ENCODE measurements around the gene KRTAP5-8.
"Not testable (repeated sequence)": the region's sequence is repeated elsewhere in the genome, so short reads cannot be mapped to it uniquely, and the experiment has no call there.

KRTAP5-8 gene

DNA sequence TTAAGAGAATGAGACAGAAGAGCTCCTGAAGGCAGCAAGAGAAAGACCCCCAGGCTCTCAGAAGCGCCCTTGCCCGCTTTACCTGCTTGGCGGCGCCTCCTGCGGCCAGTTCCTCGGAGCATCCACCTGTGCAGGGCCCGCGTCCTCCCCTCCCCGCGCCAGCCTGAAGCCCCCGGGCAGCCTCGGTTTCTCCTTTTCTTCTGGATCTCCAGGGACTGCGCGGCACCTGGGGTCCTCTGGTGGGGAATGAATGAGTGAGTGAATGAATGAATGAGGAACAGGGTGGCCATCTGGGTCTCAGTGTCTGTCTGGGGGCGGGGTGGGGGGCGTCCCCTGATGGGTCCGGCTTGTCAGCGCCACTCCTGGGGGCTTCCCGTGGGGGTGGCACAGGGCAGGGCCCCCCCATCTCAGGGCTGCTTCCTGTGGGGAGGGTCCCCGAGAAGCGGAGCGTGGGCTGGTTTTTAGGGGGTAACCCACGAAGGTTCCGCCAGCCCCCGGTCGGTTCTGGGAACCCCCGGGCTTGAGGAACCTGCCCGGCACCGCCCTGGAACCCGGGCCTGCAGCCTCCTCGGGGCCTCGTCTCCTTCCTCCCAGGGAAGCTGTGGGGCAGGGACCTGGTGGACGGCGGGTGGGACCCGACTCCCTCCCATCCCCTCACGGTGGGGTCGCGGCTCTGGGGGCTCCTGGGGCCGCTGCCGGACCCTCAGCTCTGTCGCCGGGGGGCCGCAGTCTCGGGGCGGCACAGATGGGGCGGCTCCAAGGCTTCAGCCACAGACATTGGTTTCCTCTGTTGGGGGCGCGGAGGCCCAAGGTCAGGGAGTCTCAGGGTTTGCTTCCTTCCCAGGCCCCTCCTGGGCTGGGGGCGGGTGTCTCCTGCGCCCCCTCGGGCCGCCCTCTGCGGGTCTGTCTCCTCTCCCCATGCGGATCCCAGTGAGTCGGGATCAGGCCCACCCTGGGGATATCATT, 19.0 kb upstream of the KRTAP5-8 start:
- no peak for DNase-seq

- no peak for DNase-seq
Observed at GRCh38 chr11:71519546-71519945, 18.3 kb upstream of the KRTAP5-8 start.

- no peak for DNase-seq
Observed at GRCh38 chr11:71525188-71525937, 12.5 kb upstream of the KRTAP5-8 start.

GRCh38 chr11:71525938-71526495, 11.8 kb upstream of the KRTAP5-8 start:
- DNase-seq = no peak

GRCh38 chr11:71526796-71527575, 10.8 kb upstream of the KRTAP5-8 start, which contains the start of gene KRTAP5-7:
KRTAP5-7 (plus strand) TSS chr11:71527267; CDS start chr11:71527301, 34 bp downstream.
- not testable (repeated sequence) for DNase-seq

GRCh38 chr11:71527576-71528210, 10.1 kb upstream of the KRTAP5-8 start:
- DNase-seq = no peak

DNA sequence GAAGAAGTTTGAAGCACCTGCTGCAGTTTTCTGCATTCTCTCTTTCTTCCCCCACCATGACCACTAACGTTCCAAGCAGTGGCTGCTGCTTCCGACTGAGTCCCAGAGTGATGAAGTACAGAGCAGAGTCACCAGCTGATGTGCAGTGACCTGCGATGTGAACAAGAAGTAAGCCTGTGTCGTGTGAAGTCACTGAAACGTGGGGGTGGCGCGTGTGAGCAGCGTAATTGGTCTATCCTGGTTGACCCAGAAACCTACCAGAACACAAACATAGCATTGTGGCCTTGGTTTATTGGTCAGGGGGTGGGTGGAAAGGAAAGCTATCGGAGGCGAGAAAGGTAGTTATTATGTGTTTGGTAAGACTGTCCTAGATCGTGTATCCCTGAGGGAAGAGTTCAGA, 7.2 kb upstream of the KRTAP5-8 start:
- no peak for DNase-seq

DNA sequence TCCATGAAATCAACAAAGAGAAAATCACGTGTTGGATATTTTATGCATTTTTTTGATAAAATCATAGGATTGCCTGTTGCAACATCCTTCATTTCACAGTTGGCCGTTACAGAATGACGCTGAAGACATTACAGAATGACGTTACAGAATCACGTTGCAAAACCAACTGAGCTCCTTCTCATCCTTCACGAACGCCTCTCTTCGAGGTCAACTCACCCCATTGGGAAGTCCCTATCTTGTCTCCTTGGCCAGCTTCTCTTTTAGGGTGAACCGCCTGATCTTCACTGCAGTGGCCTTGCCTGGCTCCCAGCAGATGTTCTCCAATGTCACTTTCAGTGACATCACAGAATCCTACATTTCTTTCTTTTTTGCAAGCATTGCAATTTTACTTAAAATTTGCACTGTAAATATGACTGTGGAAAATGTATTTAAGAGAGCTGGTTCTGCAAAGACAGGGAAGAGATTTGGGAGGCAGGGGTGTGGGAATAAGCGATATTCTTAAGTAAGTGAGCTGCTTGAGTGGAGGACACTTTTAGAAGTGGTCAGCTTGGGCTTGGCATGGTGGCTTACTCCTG, 5.7 kb upstream of the KRTAP5-8 start:
- no peak for DNase-seq

DNA sequence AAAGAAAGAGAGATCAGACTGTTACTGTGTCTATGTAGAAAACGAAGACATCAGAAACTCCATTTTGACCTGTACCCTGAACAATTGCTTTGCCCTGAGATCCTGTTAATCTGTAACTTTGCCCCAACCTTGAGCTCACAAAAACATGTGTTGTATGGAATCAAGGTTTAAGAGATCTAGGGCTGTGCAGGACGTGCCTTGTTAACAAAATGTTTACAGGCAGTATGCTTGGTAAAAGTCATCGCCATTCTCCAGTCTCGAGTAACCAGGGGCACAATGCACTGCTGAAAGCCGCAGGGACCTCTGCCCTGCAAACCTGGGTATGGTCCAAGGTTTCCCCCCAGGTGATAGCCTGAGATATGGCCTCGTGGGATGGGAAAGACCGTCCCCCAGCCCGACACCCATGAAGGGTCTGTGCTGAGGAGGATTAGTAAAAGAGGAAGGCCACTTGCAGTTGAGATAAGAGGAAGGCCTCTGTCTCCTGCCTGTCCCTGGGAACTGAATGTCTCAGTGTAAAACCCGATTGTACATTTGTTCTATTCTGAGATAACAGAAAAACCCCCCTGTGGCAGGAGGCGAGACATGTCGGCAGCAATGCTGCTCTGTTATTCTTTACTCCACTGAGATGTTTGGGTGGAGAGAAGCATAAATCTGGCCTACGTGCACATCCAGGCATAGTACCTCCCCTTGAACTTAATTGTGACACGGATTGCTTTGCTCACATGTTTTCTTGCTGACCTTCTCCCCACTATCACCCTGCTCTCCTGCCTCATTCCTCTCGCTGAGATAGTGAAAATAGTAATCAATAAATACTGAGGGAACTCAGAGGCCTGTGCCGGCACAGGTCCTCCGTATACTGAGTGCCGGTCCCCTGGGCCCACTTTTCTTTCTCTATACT, 2.9 kb upstream of the KRTAP5-8 start:
- not testable (repeated sequence) for DNase-seq

DNA sequence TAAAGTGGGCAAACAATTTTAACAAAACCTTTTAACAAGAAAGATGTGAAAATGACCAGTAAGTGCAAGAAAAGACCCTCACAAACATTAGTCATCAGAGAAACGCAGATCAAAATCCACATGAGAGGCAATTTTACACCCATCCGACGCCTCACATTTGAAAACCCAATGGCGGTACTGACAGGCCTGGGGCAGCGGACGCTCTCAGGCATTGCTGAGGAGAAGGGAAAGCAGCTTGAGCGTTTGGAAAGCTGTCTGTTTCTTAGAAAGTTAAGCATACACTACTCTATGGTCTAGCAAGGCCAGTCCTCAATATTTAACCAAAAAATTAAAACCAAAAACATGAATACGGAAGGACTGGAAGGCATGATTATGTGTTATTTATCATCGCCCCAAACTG, 2.0 kb upstream of the KRTAP5-8 start:
- no peak for DNase-seq

DNA sequence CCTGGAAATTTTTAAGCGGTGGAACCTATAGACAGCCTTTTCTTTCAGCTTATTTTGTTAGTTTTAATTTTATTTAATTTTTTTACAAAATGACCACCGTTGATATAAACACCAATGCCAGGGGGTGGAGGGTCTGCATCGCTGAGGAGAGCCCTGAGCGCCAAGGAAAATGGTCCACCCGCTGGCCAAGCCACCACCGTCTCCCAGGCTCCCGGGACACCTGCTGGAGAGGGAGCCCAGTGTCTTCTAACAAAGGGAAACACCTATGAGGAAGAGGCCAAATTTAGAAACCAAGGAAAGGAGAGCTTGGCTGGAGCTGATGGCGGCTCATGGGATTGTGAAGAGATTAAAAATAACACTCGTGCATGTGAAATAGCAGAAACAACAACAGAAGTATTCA, 288 bp upstream of the KRTAP5-8 start:
- no peak for DNase-seq

DNA sequence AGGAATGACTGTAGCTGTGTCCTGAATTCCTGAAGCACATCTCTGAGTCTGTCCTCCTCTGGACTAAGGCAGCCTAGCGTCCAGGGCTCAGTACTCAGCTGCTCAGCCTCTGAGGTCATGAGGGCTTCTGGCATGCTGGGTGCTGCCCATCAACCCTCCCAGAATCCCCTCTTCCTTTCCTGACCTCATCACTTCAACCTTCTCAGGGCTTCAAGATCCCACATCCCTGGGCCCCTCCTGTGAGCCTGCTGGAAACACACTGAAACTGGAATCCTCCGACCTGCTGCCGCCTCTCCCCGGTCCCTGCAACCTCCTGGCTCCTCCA, 803 bp downstream of the KRTAP5-8 start:
- DNase-seq = no peak

DNA sequence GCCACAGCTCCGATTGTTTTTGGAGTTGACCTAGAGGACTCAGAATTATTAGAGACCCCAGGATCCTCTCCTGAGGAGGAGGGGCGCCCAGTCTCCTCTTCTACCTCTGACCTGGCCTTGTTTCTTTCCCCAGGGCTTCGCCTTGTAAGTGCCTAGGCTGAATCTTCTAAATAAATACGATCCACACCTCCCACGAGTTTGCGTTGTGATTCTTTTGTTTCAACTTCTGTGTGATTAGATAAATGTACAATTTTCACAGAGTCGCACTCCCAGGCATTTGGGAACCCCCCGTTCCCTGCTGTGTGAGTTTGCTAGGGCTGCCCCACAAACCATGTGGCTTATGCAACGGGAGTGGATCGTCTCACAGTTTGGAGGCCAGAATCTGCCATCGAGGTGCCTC, 1.2 kb downstream of the KRTAP5-8 start:
- no peak for DNase-seq

DNA sequence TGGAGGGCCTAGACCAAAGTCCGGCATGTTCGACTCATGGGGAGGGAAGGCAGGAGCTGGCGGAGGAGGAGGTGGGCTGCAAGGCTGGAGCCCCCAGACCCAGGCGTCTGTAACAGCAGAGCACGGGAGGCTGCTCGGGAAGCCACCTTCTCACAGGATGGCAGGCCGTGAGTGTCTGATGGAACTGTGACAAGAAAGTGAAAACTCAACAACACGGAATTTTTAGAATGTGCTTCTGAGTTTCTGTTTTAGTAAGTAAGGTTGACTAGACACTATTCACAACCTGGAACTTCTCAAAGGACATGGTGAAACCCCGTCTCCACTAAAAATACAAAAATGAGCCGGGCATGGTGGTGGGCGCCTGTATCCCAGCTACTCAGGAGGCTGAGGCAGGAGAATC, 2.1 kb downstream of the KRTAP5-8 start:
- DNase-seq = not testable (repeated sequence)

- DNase-seq = not testable (repeated sequence)
Observed at GRCh38 chr11:71540521-71541304, 2.9 kb downstream of the KRTAP5-8 start.

DNA sequence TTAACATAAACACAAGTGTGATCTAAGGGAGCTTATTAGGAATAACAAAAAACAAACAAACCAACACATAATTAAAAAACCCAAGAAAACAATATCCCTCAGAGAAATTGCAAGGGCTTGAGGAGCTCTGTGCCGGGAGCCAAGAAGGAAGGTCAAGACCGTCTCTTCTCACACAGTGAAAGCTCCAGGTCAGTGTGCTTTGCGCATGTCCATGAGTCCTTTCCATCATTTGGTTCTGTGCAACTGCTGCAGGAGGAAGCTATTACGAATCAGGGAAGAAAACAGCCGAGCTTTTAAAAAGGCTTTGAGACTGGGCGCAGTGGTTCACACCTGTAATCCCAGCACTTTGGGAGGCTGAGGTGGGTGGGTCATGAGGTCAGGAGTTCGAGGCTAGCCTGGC, 4.6 kb downstream of the KRTAP5-8 start:
- no peak for DNase-seq

DNA sequence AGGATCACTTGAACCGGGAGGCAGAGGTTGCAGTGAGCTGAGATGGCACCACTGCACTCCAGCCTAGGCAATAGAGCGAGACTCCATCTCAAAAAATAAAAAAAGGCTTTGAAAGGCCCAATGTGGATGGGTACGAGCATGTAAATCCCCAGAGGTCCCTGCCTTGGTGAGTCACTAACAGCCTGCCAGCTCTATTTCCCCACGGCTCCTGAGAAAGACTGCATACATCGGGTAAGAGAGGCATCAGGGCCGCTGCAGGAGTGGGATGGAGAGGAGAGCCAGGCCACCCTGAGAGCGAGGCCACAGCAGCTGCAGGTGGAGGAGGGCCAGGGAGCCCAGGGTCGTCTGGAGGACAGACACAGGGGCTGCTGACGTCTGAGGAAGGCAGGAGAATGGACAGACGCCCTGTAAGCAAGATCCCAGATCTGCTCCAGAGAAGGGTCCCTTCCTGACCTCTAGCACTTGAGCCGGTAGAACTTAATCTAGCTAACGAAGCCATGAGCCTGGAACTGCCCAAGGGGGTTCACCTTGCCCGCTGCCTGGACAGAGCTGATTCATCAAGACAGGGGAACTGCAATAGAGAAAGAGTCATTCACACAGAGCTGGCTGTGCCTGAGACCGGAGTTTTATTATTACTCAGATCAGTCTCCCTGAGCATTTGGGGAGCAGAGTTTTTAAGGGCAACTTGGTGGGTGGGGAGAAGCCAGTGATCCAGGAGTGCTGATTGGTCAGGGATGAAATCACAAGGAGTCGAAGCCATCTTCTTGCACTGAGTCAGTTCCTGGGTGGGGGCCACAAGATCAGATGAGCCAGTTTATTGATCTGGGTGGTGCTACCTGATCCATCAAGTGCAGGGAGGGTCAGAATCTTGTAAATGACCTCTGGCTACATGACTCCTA, 5.3 kb downstream of the KRTAP5-8 start:
- peak; percentile 46 for DNase-seq

- DNase-seq = peak; percentile 7
Observed at GRCh38 chr11:71543866-71544265, 6.0 kb downstream of the KRTAP5-8 start.

All from activated CD4-positive, alpha-beta T cell treated with anti-CD3 and anti-CD28 coated beads for 48 hours (primary cell).